ENCODE data around the gene LDLRAD3. TPM values are rescaled to one million over a fixed set of nuclear protein-coding genes. Genes with fewer than 3 reads are reported as not detected.

LDLRAD3 gene
- total and polyA plus RNA-seq, 8 donors, result 2.5 to 6.8 (median 5.6) TPM

- Histone ChIP-seq H3K4me3 (no peak overlapping the region), H3K27ac (no peak overlapping the region), H3K9me3 (no peaks in the 10 kb centered on the region), H3K4me1 (peaks cover 0 to 4% (median 0%) of the 10 kb centered on the region in 3 donors), H3K36me3 (no peaks in the 10 kb centered on the region), H3K27me3 (no peaks in the 10 kb centered on the region)
- TF ChIP-seq, protein P1, sequence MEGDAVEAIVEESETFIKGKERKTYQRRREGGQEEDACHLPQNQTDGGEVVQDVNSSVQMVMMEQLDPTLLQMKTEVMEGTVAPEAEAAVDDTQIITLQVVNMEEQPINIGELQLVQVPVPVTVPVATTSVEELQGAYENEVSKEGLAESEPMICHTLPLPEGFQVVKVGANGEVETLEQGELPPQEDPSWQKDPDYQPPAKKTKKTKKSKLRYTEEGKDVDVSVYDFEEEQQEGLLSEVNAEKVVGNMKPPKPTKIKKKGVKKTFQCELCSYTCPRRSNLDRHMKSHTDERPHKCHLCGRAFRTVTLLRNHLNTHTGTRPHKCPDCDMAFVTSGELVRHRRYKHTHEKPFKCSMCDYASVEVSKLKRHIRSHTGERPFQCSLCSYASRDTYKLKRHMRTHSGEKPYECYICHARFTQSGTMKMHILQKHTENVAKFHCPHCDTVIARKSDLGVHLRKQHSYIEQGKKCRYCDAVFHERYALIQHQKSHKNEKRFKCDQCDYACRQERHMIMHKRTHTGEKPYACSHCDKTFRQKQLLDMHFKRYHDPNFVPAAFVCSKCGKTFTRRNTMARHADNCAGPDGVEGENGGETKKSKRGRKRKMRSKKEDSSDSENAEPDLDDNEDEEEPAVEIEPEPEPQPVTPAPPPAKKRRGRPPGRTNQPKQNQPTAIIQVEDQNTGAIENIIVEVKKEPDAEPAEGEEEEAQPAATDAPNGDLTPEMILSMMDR (IDR thresholded peaks at IDR 0.05), result no peak
- DNase-seq (no peak), ATAC-seq (no peak), FAIRE-seq (no peak)
- intact Hi-C loops (cut with DNase I), result no loop called here
- whole genome bisulfite sequencing, 2 donors, result 98 to 99% methylated on average over 1 of the region's 1 CpG
These were observed 19.1 kb upstream of the LDLRAD3 start for GRCh38 chr11:35924811-35925210.

- FAIRE-seq, result no peak
- TF ChIP-seq, protein P1 (IDR thresholded peaks at IDR 0.05), result no peak
- peaks cover 0 to 4% (median 0%) of the 10 kb centered on the region in 3 donors for H3K4me1 ChIP-seq
- intact Hi-C loops (cut with DNase I), result no loop called here
- H3K27ac ChIP-seq, result peak overlapping the region in 1 of 4 donors; percentile 10
- no peaks in the 10 kb centered on the region for H3K9me3 ChIP-seq
- 36 to 46% methylated on average over 11 of the region's 11 CpGs for WGBS, 2 donors
- no peaks in the 10 kb centered on the region for H3K36me3 ChIP-seq
- no peak for DNase-seq
- ATAC-seq, result peak; percentile 30 to 67 (median 57)
- no peaks in the 10 kb centered on the region for H3K27me3 ChIP-seq
- H3K4me3 ChIP-seq, result no peak overlapping the region
These were observed 16.8 kb upstream of the LDLRAD3 start for GRCh38 chr11:35927104-35927503.

GRCh38 chr11:35927682-35928081, 16.2 kb upstream of the LDLRAD3 start:
- 44 to 51% methylated on average over 10 of the region's 10 CpGs for WGBS, 2 donors

DNA sequence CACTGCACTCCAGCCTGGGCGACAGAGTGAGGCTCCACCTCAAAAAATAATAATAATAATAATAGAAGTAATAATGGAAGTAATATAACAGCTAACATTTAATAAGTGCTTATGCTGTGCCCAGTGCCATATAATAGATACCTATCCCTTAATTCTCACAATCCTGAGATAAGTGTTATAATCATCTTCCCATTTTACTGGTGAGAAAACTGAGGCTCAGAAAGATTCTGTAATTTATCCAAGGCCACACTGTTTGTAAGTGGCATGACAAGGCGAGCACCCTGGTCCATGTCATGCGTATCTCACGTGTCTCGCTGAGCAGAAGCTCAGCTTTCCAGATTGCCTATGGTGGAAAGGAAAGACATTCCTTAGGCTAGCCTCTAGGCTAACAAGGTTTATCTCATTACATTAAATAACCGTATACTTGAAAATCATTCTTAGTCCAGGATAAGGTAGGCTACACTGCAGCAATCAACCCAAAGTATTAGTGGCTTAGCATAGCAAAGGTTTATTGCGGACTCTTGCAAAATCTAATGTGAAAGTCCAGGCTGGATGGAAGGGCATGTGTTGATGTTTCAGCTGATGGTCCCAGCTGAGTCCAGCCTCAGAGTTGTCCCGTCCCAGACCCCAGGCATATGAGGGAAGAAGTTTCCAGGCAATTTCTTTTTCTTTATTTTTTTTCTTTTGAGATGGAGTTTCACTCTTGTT, 15.0 kb upstream of the LDLRAD3 start:
- intact Hi-C loops (cut with DNase I), result no loop called here
- Histone ChIP-seq H3K4me3 (no peak overlapping the region), H3K27me3 (no peaks in the 10 kb centered on the region), H3K36me3 (no peaks in the 10 kb centered on the region), H3K4me1 (peaks cover 0 to 4% (median 0%) of the 10 kb centered on the region in 3 donors), H3K9me3 (no peaks in the 10 kb centered on the region), H3K27ac (no peak overlapping the region)
- 95 to 97% methylated on average over 8 of the region's 8 CpGs for WGBS, 2 donors
- TF ChIP-seq, protein P1 (IDR thresholded peaks at IDR 0.05), result no peak
- FAIRE-seq (no peak), DNase-seq (no peak), ATAC-seq (no peak)

More at GRCh38 chr11:35927682-35928081, 16.2 kb upstream of the LDLRAD3 start:
- Histone ChIP-seq H3K27ac (peak overlapping the region in 1 of 4 donors; percentile 10), H3K9me3 (no peaks in the 10 kb centered on the region), H3K27me3 (no peaks in the 10 kb centered on the region), H3K4me3 (no peak overlapping the region), H3K4me1 (peaks cover 0 to 4% (median 0%) of the 10 kb centered on the region in 3 donors), H3K36me3 (no peaks in the 10 kb centered on the region)
- DNase-seq, result peak; percentile 57 to 83 (median 66)
- intact Hi-C loops (cut with DNase I), result no loop called here
- TF ChIP-seq, protein P1 (IDR thresholded peaks at IDR 0.05), result no peak
- peak; percentile 87 to 90 (median 89) for ATAC-seq
- no peak for FAIRE-seq

DNA sequence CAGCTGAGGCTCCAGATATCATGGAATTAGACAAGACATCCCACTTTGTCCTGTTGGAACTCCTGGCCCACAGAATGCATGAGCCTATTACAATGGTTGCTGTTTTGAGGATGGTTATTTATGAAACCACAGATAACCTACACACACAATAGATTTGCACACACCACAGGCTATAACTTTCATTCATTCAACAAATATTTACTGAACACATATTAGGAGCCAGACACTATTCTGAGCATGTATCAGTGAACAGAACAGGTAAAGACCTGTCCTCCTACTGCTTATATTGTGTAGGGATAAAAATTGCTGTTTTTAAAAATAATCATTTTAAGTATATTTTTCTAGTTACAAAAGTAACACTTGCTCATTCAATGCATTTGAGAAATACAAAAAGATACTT, 13.4 kb upstream of the LDLRAD3 start:
- FAIRE-seq (no peak), ATAC-seq (no peak)
- intact Hi-C loops (cut with DNase I), result no loop called here

More for the DNA sequence above, 13.4 kb upstream of the LDLRAD3 start:
- Histone ChIP-seq H3K4me1 (peaks cover 0 to 4% (median 0%) of the 10 kb centered on the region in 3 donors), H3K27me3 (no peaks in the 10 kb centered on the region), H3K9me3 (no peaks in the 10 kb centered on the region), H3K36me3 (no peaks in the 10 kb centered on the region), H3K4me3 (no peak overlapping the region), H3K27ac (no peak overlapping the region)
- TF ChIP-seq, protein P1 (IDR thresholded peaks at IDR 0.05), result no peak
- no peak for DNase-seq

All from pancreas (tissue), 10 donors.